Caco-2 (cell line): ENCODE results near the gene PRDM1. TPM values are rescaled to one million over a fixed set of nuclear protein-coding genes. Genes with fewer than 3 reads are reported as not detected.

ENCODE experiments used
- BruUV-seq: library from RNA; stranded (reverse); fragments of 400-500 nt; replicated peaks from 2 replicates; lab custom pipeline; 2021; lab: Mats Ljungman, UMichigan
- CTCF ChIA-PET: fragments of 300-600 bp; sonication (Branson Sonifier 250); formaldehyde crosslinking; loops from one replicate; lab custom pipeline; 2022; ENCODE audit warnings: antibody characterized with exemption; lab: Charles Lee
- POLR2A ChIA-PET: fragments of 300-600 bp; sonication (Branson Sonifier 250); formaldehyde crosslinking; loops from one replicate; lab custom pipeline; 2022; ENCODE audit warnings: antibody characterized with exemption; lab: Charles Lee
- DNase-seq, 2 experiments: peaks; one replicate each; pipeline versions ENCODE4 v3.0.0 to v3.0.0-alpha.2; 2020 to 2022
- H3K27me3 ChIP-seq: replicated peaks from 2 replicates; pipeline ENCODE4 v1.6.0; 2011; ENCODE audit warnings: low read length; ENCODE audit not compliant: control insufficient read depth, insufficient read depth
- H3K36me3 ChIP-seq: 2 replicates; pipeline ENCODE4 v1.5.1; 2011; ENCODE audit warnings: low read length; ENCODE audit not compliant: control insufficient read depth, insufficient read depth
- H3K4me1 ChIP-seq: fragments of 250-450 bp; sonication (Bioruptor Pico); 2 replicates; pipeline ENCODE4 v1.5.1; 2020; ENCODE audit warnings: mild to moderate bottlenecking
- H3K4me3 ChIP-seq: 2 replicates; pipeline ENCODE4 v1.5.1; 2011; ENCODE audit warnings: low read depth, mild to moderate bottlenecking, control low read depth, low read length
- H3K9me3 ChIP-seq: fragments of 250-450 bp; sonication (Bioruptor Pico); 2 replicates; pipeline ENCODE4 v1.5.1; 2020; ENCODE audit warnings: mild to moderate bottlenecking, moderate library complexity
- H3K27ac Mint-ChIP-seq: one replicate; pipeline ENCODE4 v1.8.0; 2022; ENCODE audit warnings: mixed read lengths; ENCODE audit not compliant: unreplicated experiment
- H3K27me3 Mint-ChIP-seq: one replicate; pipeline ENCODE4 v1.8.0; 2022; ENCODE audit warnings: mixed read lengths; ENCODE audit not compliant: insufficient read depth, unreplicated experiment
- H3K36me3 Mint-ChIP-seq: one replicate; pipeline ENCODE4 v1.8.0; 2022; ENCODE audit warnings: mild to moderate bottlenecking, mixed read lengths; ENCODE audit not compliant: insufficient read depth, unreplicated experiment
- H3K4me1 Mint-ChIP-seq: one replicate; pipeline ENCODE4 v1.8.0; 2022; ENCODE audit warnings: low read depth, mixed read lengths; ENCODE audit not compliant: unreplicated experiment
- H3K4me3 Mint-ChIP-seq: one replicate; pipeline ENCODE4 v1.8.0; 2022; ENCODE audit warnings: mild to moderate bottlenecking, moderate library complexity, mixed read lengths; ENCODE audit not compliant: unreplicated experiment
- H3K9me3 Mint-ChIP-seq: one replicate; pipeline ENCODE4 v1.8.0; 2022; ENCODE audit warnings: mixed read lengths; ENCODE audit not compliant: unreplicated experiment
- intact Hi-C: fragments of 100-400 bp; cut with micrococcal nuclease; formaldehyde crosslinking; loops from one replicate; pipeline ENCODE4 v1.10.0; 2022; ENCODE audit not compliant: unreplicated experiment
- total RNA-seq: library from RNA; stranded (reverse); gene quantifications from 2 replicates; pipeline ENCODE4 v1.2.3, GENCODE V29; 2022
- TF ChIP-seq, protein P1 (sequence below), 2 experiments: fragments of 200-600 bp in 1 of 2; IDR thresholded peaks; 1 replicate in 1 of 2; 2 replicates in 1 of 2; pipeline versions ENCODE4 v1.5.1 to v1.8.0; 2011 to 2022; ENCODE audit warnings: antibody characterized with exemption in 1 of 2, control low read depth in 1 of 2, inconsistent platforms in 1 of 2, low read depth in 1 of 2, low read length in 1 of 2, mild to moderate bottlenecking in 1 of 2, moderate library complexity in 1 of 2; ENCODE audit not compliant: insufficient read depth in 1 of 2, severe bottlenecking in 1 of 2, unreplicated experiment in 1 of 2

Gene PRDM1
- total RNA-seq, 1 experiment from 2014 or later, result 10.4 TPM

GRCh38 chr6:106134906-106135634 is 48.9 kb downstream of the PRDM1 start:
- H3K27me3 ChIP-seq, result no peaks in the 10 kb centered on the region
- H3K9me3 ChIP-seq, result no peaks in the 10 kb centered on the region
- no peak overlapping the region for H3K4me3 ChIP-seq
- H3K27ac Mint-ChIP-seq, result no peak overlapping the region
- intact Hi-C loops, result no loop called here
- H3K4me1 ChIP-seq, result peaks cover 11% of the 10 kb centered on the region; the same call in 1 of the 2 replicates
- H3K36me3 Mint-ChIP-seq, result no peaks in the 10 kb centered on the region
- CTCF ChIA-PET, result no interaction called here
- POLR2A ChIA-PET, result no interaction called here
- H3K9me3 Mint-ChIP-seq, result no peaks in the 10 kb centered on the region
- no peaks in the 10 kb centered on the region for H3K36me3 ChIP-seq
- no peak overlapping the region for H3K4me3 Mint-ChIP-seq
- H3K27me3 Mint-ChIP-seq, result no peaks in the 10 kb centered on the region
- DNase-seq, result peak; percentile 13 to 69
- no TSS peak for BruUV-seq
- TF ChIP-seq, protein P1, sequence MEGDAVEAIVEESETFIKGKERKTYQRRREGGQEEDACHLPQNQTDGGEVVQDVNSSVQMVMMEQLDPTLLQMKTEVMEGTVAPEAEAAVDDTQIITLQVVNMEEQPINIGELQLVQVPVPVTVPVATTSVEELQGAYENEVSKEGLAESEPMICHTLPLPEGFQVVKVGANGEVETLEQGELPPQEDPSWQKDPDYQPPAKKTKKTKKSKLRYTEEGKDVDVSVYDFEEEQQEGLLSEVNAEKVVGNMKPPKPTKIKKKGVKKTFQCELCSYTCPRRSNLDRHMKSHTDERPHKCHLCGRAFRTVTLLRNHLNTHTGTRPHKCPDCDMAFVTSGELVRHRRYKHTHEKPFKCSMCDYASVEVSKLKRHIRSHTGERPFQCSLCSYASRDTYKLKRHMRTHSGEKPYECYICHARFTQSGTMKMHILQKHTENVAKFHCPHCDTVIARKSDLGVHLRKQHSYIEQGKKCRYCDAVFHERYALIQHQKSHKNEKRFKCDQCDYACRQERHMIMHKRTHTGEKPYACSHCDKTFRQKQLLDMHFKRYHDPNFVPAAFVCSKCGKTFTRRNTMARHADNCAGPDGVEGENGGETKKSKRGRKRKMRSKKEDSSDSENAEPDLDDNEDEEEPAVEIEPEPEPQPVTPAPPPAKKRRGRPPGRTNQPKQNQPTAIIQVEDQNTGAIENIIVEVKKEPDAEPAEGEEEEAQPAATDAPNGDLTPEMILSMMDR (IDR thresholded peaks at IDR 0.05; ENCODE audit: insufficient read depth in 1 of 2, low read depth in 1 of 2, low read length in 1 of 2, severe bottlenecking in 1 of 2, unreplicated experiment in 1 of 2), result no peak
- peaks cover 4% of the 10 kb centered on the region for H3K4me1 Mint-ChIP-seq

DNA sequence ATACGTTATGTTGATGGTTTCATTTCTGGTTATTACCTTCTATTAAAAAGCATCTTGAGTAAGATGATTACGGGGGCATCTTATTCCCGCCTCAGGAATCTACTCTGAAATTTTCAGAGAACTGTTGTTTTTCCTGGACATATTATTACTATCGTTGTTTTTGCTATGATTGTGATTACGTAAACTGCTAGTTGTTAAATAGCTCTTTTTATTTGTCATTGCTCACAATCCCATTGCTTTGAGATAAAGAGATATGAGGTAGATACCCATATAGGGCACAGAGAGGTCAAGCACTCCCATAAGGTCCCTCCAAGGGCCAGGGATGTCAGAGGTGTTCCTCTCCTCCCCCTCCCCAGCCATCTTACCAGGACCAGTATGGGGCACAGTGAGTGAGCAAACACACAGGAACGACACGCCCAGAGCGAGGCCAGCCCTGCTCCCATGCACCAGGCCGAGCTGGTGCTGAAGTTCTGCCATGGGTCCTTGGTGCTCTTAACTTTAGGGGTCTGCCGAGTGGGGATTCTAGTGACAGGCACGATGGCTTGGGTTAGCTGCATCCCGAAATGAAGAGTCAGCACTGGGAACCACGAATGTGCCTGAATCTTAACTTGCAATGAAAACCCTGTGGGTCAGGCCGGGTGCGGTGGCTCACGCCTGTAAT is 49.9 kb downstream of the PRDM1 start:
- CTCF ChIA-PET, result no interaction called here

DNA sequence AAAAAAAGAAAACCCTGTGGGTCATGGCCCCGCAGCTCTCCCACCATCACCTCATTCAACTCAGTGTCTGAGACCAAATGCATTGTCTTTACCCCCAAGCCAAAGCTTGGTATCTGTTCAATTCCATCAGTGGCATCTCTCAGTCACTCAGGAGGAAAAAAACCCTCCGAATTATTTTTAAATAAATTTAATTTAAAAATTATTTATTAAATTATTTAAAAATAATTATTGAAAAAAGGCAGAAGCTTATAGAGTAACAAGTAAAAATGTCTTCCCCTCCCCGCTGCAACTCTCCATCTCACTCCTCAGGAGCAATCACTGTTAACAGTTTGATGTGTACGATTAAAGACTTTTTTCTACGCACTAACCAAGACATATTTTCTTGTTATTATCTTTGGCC is 50.7 kb downstream of the PRDM1 start:
- TF ChIP-seq, protein P1 (IDR thresholded peaks at IDR 0.05; ENCODE audit: insufficient read depth in 1 of 2, low read depth in 1 of 2, low read length in 1 of 2, severe bottlenecking in 1 of 2, unreplicated experiment in 1 of 2), result no peak
- H3K36me3 ChIP-seq, result no peaks in the 10 kb centered on the region
- H3K4me3 Mint-ChIP-seq, result no peak overlapping the region
- H3K4me1 Mint-ChIP-seq, result no peaks in the 10 kb centered on the region
- no peak for DNase-seq
- no peak overlapping the region for H3K4me3 ChIP-seq
- H3K4me1 ChIP-seq, result peaks cover 10% of the 10 kb centered on the region; the same call in 1 of the 2 replicates
- no peak overlapping the region for H3K27ac Mint-ChIP-seq
- intact Hi-C loops, result no loop called here
- H3K9me3 Mint-ChIP-seq, result no peaks in the 10 kb centered on the region
- no peaks in the 10 kb centered on the region for H3K27me3 ChIP-seq
- no peaks in the 10 kb centered on the region for H3K27me3 Mint-ChIP-seq
- no peaks in the 10 kb centered on the region for H3K9me3 ChIP-seq
- ChIA-PET CTCF (no interaction called here), POLR2A (no interaction called here)
- BruUV-seq, result no TSS peak
- H3K36me3 Mint-ChIP-seq, result no peaks in the 10 kb centered on the region

More for the DNA sequence above, 49.9 kb downstream of the PRDM1 start:
- TF ChIP-seq, protein P1 (IDR thresholded peaks at IDR 0.05; ENCODE audit: insufficient read depth in 1 of 2, low read depth in 1 of 2, low read length in 1 of 2, severe bottlenecking in 1 of 2, unreplicated experiment in 1 of 2), result no peak
- Mint-ChIP-seq H3K4me1 (no peaks in the 10 kb centered on the region), H3K27ac (no peak overlapping the region), H3K4me3 (no peak overlapping the region), H3K27me3 (no peaks in the 10 kb centered on the region), H3K9me3 (no peaks in the 10 kb centered on the region), H3K36me3 (no peaks in the 10 kb centered on the region)
- no peak for DNase-seq
- no peaks in the 10 kb centered on the region for H3K36me3 ChIP-seq
- H3K4me1 ChIP-seq, result peaks cover 10% of the 10 kb centered on the region; the same call in 1 of the 2 replicates
- H3K27me3 ChIP-seq, result no peaks in the 10 kb centered on the region
- no peak overlapping the region for H3K4me3 ChIP-seq
- no TSS peak for BruUV-seq
- POLR2A ChIA-PET, result no interaction called here
- no peaks in the 10 kb centered on the region for H3K9me3 ChIP-seq
- intact Hi-C loops, result no loop called here
